ENCODE results near the gene TRRAP. TPM values are rescaled to one million over a fixed set of nuclear protein-coding genes. Genes with fewer than 3 reads are reported as not detected.
A peak's percentile ranks its signal among the peaks of the same experiment; 100 is the strongest.

Gene TRRAP
- total and polyA plus RNA-seq, 2 experiments from 2014 or later, result 14.9 to 58.7 TPM

DNA sequence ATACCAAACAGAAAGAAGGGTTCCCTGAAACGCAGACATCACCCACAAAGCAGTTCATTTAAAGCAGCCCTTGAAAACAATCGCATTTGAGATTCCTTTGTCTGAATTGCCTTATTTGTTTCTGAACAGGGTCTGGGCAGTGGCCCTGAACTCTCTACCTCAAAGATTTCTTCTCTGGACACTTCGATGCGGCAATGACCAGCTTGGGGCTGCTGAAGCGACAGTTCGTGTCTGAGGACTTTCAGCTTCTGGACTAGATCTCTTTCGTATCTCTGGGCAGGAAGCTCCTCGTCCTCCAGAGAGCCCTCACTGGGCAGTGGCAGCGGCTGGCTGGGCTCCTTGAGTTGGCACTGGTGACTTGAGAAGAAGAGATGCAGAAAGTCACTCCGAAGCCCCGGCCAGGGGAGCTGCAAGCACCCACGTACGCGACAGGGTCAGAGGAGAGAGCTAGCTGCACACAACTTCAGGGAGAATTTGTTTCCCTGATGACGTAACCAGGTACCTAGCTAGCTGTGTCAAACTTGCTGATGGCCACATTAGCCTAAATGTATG lies 169.3 kb downstream of the TRRAP start:
- no peak overlapping the region for H3K4me2 ChIP-seq
- H3K4me1 ChIP-seq (ENCODE audit: insufficient read depth), result no peaks in the 10 kb centered on the region
- no peak overlapping the region for H3K27ac Mint-ChIP-seq
- no peaks in the 10 kb centered on the region for H3K9me2 ChIP-seq (ENCODE audit: insufficient read depth)
- H3K36me3 Mint-ChIP-seq (ENCODE audit: low read depth), result peaks cover 68% of the 10 kb centered on the region
- H3F3A ChIP-seq (replicated peaks; ENCODE audit: low read depth), result no peaks in the 10 kb centered on the region
- DNase-seq (ENCODE audit: low spot score) (no peak), ATAC-seq (no peak)
- no peaks in the 10 kb centered on the region for H3K4me1 Mint-ChIP-seq
- peaks cover 29% of the 10 kb centered on the region for H3K36me3 ChIP-seq (ENCODE audit: insufficient read depth)
- H3K4me3 ChIP-seq, result no peak overlapping the region
- H4K20me1 ChIP-seq (replicated peaks; ENCODE audit: insufficient read depth), result peaks cover 16% of the 10 kb centered on the region; the same call in 1 of the 2 replicates
- TF ChIP-seq POLR2AphosphoS5 (IDR thresholded peaks at IDR 0.05; ENCODE audit: low read depth), result no peak
- TF ChIP-seq, protein P1, sequence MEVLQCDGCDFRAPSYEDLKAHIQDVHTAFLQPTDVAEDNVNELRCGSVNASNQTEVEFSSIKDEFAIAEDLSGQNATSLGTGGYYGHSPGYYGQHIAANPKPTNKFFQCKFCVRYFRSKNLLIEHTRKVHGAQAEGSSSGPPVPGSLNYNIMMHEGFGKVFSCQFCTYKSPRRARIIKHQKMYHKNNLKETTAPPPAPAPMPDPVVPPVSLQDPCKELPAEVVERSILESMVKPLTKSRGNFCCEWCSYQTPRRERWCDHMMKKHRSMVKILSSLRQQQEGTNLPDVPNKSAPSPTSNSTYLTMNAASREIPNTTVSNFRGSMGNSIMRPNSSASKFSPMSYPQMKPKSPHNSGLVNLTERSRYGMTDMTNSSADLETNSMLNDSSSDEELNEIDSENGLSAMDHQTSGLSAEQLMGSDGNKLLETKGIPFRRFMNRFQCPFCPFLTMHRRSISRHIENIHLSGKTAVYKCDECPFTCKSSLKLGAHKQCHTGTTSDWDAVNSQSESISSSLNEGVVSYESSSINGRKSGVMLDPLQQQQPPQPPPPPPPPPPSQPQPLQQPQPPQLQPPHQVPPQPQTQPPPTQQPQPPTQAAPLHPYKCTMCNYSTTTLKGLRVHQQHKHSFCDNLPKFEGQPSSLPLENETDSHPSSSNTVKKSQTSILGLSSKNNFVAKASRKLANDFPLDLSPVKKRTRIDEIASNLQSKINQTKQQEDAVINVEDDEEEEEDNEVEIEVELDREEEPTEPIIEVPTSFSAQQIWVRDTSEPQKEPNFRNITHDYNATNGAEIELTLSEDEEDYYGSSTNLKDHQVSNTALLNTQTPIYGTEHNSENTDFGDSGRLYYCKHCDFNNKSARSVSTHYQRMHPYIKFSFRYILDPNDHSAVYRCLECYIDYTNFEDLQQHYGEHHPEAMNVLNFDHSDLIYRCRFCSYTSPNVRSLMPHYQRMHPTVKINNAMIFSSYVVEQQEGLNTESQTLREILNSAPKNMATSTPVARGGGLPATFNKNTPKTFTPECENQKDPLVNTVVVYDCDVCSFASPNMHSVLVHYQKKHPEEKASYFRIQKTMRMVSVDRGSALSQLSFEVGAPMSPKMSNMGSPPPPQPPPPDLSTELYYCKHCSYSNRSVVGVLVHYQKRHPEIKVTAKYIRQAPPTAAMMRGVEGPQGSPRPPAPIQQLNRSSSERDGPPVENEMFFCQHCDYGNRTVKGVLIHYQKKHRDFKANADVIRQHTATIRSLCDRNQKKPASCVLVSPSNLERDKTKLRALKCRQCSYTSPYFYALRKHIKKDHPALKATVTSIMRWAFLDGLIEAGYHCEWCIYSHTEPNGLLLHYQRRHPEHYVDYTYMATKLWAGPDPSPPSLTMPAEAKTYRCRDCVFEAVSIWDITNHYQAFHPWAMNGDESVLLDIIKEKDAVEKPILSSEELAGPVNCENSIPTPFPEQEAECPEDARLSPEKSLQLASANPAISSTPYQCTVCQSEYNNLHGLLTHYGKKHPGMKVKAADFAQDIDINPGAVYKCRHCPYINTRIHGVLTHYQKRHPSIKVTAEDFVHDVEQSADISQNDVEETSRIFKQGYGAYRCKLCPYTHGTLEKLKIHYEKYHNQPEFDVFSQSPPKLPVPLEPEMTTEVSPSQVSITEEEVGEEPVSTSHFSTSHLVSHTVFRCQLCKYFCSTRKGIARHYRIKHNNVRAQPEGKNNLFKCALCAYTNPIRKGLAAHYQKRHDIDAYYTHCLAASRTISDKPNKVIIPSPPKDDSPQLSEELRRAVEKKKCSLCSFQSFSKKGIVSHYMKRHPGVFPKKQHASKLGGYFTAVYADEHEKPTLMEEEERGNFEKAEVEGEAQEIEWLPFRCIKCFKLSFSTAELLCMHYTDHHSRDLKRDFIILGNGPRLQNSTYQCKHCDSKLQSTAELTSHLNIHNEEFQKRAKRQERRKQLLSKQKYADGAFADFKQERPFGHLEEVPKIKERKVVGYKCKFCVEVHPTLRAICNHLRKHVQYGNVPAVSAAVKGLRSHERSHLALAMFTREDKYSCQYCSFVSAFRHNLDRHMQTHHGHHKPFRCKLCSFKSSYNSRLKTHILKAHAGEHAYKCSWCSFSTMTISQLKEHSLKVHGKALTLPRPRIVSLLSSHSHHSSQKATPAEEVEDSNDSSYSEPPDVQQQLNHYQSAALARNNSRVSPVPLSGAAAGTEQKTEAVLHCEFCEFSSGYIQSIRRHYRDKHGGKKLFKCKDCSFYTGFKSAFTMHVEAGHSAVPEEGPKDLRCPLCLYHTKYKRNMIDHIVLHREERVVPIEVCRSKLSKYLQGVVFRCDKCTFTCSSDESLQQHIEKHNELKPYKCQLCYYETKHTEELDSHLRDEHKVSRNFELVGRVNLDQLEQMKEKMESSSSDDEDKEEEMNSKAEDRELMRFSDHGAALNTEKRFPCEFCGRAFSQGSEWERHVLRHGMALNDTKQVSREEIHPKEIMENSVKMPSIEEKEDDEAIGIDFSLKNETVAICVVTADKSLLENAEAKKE (CRISPR knock-in tag; IDR thresholded peaks at IDR 0.05), result no peak
- TF ChIP-seq, protein P2, sequence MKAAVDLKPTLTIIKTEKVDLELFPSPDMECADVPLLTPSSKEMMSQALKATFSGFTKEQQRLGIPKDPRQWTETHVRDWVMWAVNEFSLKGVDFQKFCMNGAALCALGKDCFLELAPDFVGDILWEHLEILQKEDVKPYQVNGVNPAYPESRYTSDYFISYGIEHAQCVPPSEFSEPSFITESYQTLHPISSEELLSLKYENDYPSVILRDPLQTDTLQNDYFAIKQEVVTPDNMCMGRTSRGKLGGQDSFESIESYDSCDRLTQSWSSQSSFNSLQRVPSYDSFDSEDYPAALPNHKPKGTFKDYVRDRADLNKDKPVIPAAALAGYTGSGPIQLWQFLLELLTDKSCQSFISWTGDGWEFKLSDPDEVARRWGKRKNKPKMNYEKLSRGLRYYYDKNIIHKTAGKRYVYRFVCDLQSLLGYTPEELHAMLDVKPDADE (IDR thresholded peaks at IDR 0.05), result no peak
- no peak for TF ChIP-seq EZH2 (IDR thresholded peaks at IDR 0.05; ENCODE audit: low read depth, unreplicated experiment)
- no peak for TF ChIP-seq STAT1 (IDR thresholded peaks at IDR 0.05; ENCODE audit: unreplicated experiment)
- TF ChIP-seq ZNF114 (CRISPR knock-in tag; IDR thresholded peaks at IDR 0.05), result no peak
- TF ChIP-seq CREB1 (CRISPR knock-in tag; IDR thresholded peaks at IDR 0.05; ENCODE audit: low read depth), result no peak
- TF ChIP-seq JUNB (IDR thresholded peaks at IDR 0.05; ENCODE audit: unreplicated experiment), result no peak
- TF ChIP-seq EZH2phosphoT487 (IDR thresholded peaks at IDR 0.05; ENCODE audit: unreplicated experiment), result no peak
- TF ChIP-seq, protein P3, sequence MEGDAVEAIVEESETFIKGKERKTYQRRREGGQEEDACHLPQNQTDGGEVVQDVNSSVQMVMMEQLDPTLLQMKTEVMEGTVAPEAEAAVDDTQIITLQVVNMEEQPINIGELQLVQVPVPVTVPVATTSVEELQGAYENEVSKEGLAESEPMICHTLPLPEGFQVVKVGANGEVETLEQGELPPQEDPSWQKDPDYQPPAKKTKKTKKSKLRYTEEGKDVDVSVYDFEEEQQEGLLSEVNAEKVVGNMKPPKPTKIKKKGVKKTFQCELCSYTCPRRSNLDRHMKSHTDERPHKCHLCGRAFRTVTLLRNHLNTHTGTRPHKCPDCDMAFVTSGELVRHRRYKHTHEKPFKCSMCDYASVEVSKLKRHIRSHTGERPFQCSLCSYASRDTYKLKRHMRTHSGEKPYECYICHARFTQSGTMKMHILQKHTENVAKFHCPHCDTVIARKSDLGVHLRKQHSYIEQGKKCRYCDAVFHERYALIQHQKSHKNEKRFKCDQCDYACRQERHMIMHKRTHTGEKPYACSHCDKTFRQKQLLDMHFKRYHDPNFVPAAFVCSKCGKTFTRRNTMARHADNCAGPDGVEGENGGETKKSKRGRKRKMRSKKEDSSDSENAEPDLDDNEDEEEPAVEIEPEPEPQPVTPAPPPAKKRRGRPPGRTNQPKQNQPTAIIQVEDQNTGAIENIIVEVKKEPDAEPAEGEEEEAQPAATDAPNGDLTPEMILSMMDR (conservative IDR thresholded peaks at IDR 0.05; ENCODE audit: low read depth in 2 of 2), result no peak
- TF ChIP-seq, protein P4, sequence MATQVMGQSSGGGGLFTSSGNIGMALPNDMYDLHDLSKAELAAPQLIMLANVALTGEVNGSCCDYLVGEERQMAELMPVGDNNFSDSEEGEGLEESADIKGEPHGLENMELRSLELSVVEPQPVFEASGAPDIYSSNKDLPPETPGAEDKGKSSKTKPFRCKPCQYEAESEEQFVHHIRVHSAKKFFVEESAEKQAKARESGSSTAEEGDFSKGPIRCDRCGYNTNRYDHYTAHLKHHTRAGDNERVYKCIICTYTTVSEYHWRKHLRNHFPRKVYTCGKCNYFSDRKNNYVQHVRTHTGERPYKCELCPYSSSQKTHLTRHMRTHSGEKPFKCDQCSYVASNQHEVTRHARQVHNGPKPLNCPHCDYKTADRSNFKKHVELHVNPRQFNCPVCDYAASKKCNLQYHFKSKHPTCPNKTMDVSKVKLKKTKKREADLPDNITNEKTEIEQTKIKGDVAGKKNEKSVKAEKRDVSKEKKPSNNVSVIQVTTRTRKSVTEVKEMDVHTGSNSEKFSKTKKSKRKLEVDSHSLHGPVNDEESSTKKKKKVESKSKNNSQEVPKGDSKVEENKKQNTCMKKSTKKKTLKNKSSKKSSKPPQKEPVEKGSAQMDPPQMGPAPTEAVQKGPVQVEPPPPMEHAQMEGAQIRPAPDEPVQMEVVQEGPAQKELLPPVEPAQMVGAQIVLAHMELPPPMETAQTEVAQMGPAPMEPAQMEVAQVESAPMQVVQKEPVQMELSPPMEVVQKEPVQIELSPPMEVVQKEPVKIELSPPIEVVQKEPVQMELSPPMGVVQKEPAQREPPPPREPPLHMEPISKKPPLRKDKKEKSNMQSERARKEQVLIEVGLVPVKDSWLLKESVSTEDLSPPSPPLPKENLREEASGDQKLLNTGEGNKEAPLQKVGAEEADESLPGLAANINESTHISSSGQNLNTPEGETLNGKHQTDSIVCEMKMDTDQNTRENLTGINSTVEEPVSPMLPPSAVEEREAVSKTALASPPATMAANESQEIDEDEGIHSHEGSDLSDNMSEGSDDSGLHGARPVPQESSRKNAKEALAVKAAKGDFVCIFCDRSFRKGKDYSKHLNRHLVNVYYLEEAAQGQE (IDR thresholded peaks at IDR 0.05; ENCODE audit: unreplicated experiment), result no peak
- TF ChIP-seq ZNF331 (CRISPR knock-in tag; IDR thresholded peaks at IDR 0.05; ENCODE audit: low read depth), result no peak
- no peak for TF ChIP-seq NANOG (IDR thresholded peaks at IDR 0.05; ENCODE audit: borderline replicate concordance)
- H2AFZ ChIP-seq, result no peak overlapping the region
- H3K4me3 Mint-ChIP-seq, result no peak overlapping the region
- 0 out of 2 replicates have a peak overlapping the region, but pooled peaks have one; percentile 55 for H3K27ac ChIP-seq (ENCODE audit: low read depth)
- no peaks in the 10 kb centered on the region for H3K27me3 ChIP-seq (ENCODE audit: insufficient read depth)
- peaks cover 8% of the 10 kb centered on the region; the same call in 1 of the 2 replicates for H3K79me2 ChIP-seq (replicated peaks; ENCODE audit: insufficient read depth)
- H3K9me3 Mint-ChIP-seq, result no peaks in the 10 kb centered on the region
- H3K27me3 Mint-ChIP-seq (ENCODE audit: insufficient read depth, low read depth, poor library complexity), result no peaks in the 10 kb centered on the region

Measured in GM23338 (cell line).